Stimulated activated CD8-positive, alpha-beta memory T cell treated with anti-CD3 and anti-CD28 coated beads, Interleukin-12 subunit alpha, Interleukin-12 subunit beta, amount 100 ng/mL, for 24 hours (primary cell): Measurements from ENCODE around the gene SEMA3B.

Source experiments
- DNase-seq: peaks from one replicate; pipeline ENCODE4 v3.0.0-alpha.2; 2020; ENCODE audit errors: extremely low read depth

SEMA3B gene

DNA sequence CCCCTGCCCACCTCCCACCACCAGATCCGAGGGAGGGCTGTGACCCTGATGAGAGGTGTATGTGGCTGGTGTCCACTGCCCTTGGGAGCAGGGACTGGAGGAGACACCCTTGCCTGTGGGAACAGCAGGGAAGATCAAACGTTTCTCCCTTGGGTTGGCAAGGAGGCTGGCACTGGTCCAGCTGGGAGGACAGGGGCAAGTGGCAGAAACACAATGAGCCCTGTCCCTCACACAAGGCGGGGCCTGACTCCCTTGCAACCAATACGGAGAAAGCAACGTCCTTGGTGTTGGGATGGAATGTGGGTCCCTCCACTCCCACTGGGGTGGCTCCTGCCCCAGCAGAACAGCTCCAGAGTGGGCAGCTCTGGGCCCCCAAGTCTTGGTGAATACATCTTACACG, 48.4 kb downstream of the SEMA3B start:
- no peak for DNase-seq

DNA sequence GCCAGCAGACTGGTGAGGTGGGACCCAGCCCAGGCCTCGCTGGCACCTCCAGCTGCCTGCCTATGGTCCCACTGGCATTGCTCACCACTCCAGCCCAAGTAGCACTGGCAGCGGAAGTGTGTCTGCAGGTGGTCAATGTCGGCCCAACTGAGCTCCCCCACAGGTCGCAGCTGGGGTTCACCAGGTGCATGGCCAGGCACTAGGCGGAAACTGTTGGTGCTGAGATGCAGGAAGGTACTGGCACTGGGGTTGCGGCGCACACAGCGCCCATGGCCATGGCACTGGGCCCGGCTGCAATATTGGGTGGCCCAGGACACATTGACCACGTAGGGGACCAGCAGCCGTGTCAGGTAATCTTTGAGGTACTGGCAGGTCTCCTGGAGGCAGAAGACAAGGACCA, 49.2 kb downstream of the SEMA3B start:
- no peak for DNase-seq

DNA sequence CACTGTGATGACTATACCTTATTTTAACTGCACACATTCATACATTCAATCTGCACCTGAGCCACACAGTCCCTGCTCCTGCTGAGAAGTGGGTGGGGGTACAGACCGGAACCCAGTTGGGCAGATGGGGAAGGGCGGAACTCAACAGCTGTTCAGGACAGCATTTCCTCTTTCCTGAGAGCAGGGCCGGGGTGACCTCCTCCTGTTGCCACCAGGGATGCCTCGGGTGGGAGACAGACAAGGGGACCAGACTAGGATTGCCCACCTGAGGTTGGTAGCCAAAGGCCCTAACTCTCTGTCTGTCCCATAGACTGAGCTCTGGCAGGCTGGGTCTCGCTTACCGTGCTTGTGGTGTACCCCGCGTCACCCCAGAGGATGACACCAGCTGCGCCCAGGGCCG, 49.7 kb downstream of the SEMA3B start:
- DNase-seq: no peak

GRCh38 chr3:50319181-50319893, 50.4 kb downstream of the SEMA3B start:
- no peak for DNase-seq

- no peak for DNase-seq
Measured at GRCh38 chr3:50319894-50320625, 51.1 kb downstream of the SEMA3B start.

GRCh38 chr3:50320853-50321335, 51.9 kb downstream of the SEMA3B start:
- DNase-seq: no peak

GRCh38 chr3:50321336-50322114, 52.6 kb downstream of the SEMA3B start:
- peak; percentile 66 for DNase-seq

- DNase-seq: no peak
Measured at GRCh38 chr3:50322115-50322385, 53.1 kb downstream of the SEMA3B start.

DNA sequence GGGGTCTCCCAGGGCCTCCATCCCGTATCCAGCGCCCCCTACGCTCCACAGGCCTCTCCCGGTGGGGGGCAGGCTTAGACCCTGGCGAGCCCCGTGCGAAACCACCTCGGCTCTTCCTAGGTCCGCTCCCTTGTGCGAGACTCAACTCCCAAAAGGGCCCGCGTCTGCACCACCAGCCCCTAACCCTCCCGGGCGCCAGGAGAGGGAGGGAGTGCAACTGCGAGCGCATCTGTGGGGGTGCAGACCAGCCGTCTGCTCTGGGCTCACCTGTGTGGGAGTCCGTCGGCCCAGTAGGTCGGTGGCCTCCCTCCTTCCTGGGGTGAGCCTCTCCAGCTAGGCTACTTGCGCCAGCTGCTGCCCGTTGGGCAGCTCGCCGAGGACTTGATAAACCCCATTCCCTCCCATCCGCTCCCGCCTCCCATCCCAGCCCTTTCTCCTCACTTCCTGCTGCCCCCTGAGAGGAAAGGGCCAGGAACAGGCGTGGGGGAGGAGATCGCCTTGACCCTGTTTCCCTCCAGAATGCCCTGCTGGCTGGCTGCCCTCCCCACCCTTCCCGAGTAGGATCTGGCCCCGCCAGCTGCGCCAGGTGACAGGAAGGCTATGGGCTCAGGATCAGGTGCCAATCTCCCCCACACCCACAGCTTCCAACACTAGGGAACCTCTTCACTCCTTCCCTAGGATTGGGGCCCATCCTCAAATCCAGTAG, 53.6 kb downstream of the SEMA3B start, which contains the start of gene HYAL2:
Gene HYAL2 (minus strand): TSS at position 360 of the 706 bp plus-strand sequence. CDS start 2,256 bp downstream, outside the sequence.
- no peak for DNase-seq

- DNase-seq: no peak
Measured at GRCh38 chr3:50323092-50323600, 54.2 kb downstream of the SEMA3B start.

- DNase-seq: no peak
Measured at GRCh38 chr3:50323614-50324199, 54.8 kb downstream of the SEMA3B start.

GRCh38 chr3:50324351-50325112, 55.6 kb downstream of the SEMA3B start:
- DNase-seq: no peak

DNA sequence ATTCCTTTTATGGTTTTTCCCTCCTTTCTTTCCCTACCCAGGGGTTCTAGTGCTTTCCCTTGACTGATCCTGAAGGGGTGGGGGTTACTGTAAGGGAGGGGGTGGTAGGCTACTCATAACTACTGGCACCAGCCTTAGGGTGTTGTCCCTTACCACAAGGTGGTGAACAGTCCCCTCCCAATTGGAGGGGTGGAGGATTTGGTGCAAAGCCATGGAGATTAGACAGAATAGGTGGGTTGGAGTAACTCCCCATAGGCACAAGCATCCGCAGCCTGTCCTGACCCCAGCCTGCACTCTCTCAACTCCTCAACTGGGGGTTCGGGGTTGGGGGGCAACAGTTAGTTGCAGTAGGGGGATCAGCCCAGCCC, 56.1 kb downstream of the SEMA3B start:
- DNase-seq: no peak

DNA sequence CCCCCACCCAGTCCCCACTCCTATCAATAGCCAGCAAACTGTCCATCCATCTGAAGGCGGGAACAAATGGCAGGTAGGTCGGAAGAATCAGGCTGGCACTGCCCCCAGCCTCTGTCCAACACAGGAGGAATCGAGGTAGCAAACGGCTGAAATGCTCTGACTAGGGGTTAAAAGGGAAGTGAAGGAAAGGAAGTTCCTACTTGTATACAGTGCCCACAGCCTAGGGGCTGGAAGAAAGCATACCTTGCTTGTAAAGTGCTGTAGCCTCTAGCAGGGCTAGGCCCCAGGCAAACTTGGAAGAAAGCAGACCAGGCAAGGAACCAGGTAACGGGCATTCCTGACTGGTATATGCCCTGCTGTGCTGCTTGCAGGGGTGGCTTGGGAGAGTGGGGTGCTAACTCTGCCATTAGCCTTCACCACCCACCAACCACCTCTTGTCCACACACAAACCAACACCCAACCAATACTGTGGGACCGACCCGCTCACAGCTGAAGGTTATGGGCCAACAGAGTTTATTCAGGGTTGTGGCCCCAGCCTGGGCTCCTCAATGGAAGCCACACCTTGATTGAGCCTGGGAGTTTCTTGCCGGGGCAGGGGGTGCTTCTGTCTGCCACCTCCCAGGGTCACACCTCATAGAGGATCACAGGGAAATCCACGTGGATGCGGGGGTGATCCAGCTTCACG, 56.7 kb downstream of the SEMA3B start:
- no peak for DNase-seq

DNA sequence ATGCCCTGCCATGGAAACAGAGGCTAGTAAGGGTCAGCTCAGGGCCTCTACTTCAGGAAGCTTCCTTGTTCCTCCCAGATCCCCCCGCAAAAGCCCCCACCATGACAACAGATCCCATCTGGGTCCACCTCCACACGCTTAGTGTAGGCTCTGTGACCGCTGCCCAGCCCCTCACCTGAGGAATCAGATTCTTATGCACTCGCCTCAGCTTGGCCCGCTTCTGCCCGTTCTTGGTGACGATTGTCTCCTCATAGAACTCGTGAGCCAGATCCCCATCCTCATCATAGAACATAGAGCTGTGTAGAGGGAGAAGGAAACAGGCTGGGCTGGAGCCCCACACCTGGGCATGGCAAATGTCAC, 57.2 kb downstream of the SEMA3B start:
- DNase-seq: no peak

GRCh38 chr3:50327129-50327528, 58.2 kb downstream of the SEMA3B start:
- DNase-seq: no peak
